ENCODE data around the gene SDCCAG8. TPM values are rescaled to one million over a fixed set of nuclear protein-coding genes. Genes with fewer than 3 reads are reported as not detected.

Gene SDCCAG8
- total RNA-seq, 2 experiments from 2014 or later = 18.3 to 21.2 TPM

- no peak overlapping the region for H3K4me3 Mint-ChIP-seq
- no peaks in the 10 kb centered on the region for H3K9me3 Mint-ChIP-seq
- ChIA-PET CTCF (no interaction called here), POLR2A (interaction anchor here (1.5 kb wide), 1 partner anchor 11 kb away, joined by 3 read pairs; no protein-coding TSS in a partner anchor)
- peaks cover 25% of the 10 kb centered on the region for H3K36me3 Mint-ChIP-seq (ENCODE audit: low read depth)
- no peak for ATAC-seq (ENCODE audit: poor library complexity)
- no peak for TF ChIP-seq CTCF (IDR thresholded peaks at IDR 0.05)
- no peaks in the 10 kb centered on the region for H3K4me1 Mint-ChIP-seq (ENCODE audit: low read depth)
- Histone ChIP-seq H3K27me3 (ENCODE audit: control insufficient read depth in 1 of 2, insufficient read depth in 2 of 2, low read length in 2 of 2) (no peaks in the 10 kb centered on the region), H3K9me3 (ENCODE audit: control insufficient read depth in 1 of 2, insufficient read depth in 1 of 2, low read length in 2 of 2) (peaks cover 0 to 12% of the 10 kb centered on the region in 2 experiments), H3K27ac (ENCODE audit: low read depth in 1 of 2, low read length in 2 of 2) (no peak overlapping the region), H3K36me3 (ENCODE audit: insufficient read depth, low read length) (no peaks in the 10 kb centered on the region), H3K4me3 (ENCODE audit: low read length) (no peak overlapping the region), H3K4me1 (ENCODE audit: insufficient read depth, low read length) (peaks cover 6% of the 10 kb centered on the region)
- H3K27me3 Mint-ChIP-seq = no peaks in the 10 kb centered on the region
- intact Hi-C loops (cut with DNase I, micrococcal nuclease) = no loop called here
- H3K27ac Mint-ChIP-seq = no peak overlapping the region
- no peak for DNase-seq
Observed at GRCh38 chr1:243496187-243496646, 240.4 kb downstream of the SDCCAG8 start.

- ChIA-PET POLR2A (no interaction called here), CTCF (no interaction called here)
- no peak for TF ChIP-seq CTCF (IDR thresholded peaks at IDR 0.05)
- no peaks in the 10 kb centered on the region for H3K36me3 ChIP-seq (ENCODE audit: insufficient read depth, low read length)
- ATAC-seq (ENCODE audit: poor library complexity) (no peak), DNase-seq (no peak)
- Mint-ChIP-seq H3K9me3 (no peaks in the 10 kb centered on the region), H3K36me3 (ENCODE audit: low read depth) (peaks cover 31% of the 10 kb centered on the region), H3K4me3 (no peak overlapping the region), H3K27ac (no peak overlapping the region), H3K4me1 (ENCODE audit: low read depth) (no peaks in the 10 kb centered on the region), H3K27me3 (no peaks in the 10 kb centered on the region)
- H3K9me3 ChIP-seq (ENCODE audit: control insufficient read depth in 1 of 2, insufficient read depth in 1 of 2, low read length in 2 of 2) = peaks cover 0 to 12% of the 10 kb centered on the region in 2 experiments
- no peaks in the 10 kb centered on the region for H3K27me3 ChIP-seq (ENCODE audit: control insufficient read depth in 1 of 2, insufficient read depth in 2 of 2, low read length in 2 of 2)
- no peak overlapping the region for H3K27ac ChIP-seq (ENCODE audit: low read depth in 1 of 2, low read length in 2 of 2)
- H3K4me1 ChIP-seq (ENCODE audit: insufficient read depth, low read length) = peaks cover 6% of the 10 kb centered on the region
- no peak overlapping the region for H3K4me3 ChIP-seq (ENCODE audit: low read length)
- intact Hi-C loops (cut with DNase I, micrococcal nuclease) = no loop called here
Observed at GRCh38 chr1:243496806-243497205, 241.0 kb downstream of the SDCCAG8 start.

- TF ChIP-seq CTCF (IDR thresholded peaks at IDR 0.05) = no peak
- Histone ChIP-seq H3K27ac (ENCODE audit: low read depth in 1 of 2, low read length in 2 of 2) (no peak overlapping the region), H3K36me3 (ENCODE audit: insufficient read depth, low read length) (no peaks in the 10 kb centered on the region), H3K27me3 (ENCODE audit: control insufficient read depth in 1 of 2, insufficient read depth in 2 of 2, low read length in 2 of 2) (no peaks in the 10 kb centered on the region), H3K9me3 (ENCODE audit: control insufficient read depth in 1 of 2, insufficient read depth in 1 of 2, low read length in 2 of 2) (peaks cover 0 to 12% of the 10 kb centered on the region in 2 experiments), H3K4me1 (ENCODE audit: insufficient read depth, low read length) (peaks cover 6% of the 10 kb centered on the region), H3K4me3 (ENCODE audit: low read length) (no peak overlapping the region)
- intact Hi-C loops (cut with DNase I, micrococcal nuclease) = no loop called here
- POLR2A ChIA-PET = no interaction called here
- Mint-ChIP-seq H3K9me3 (no peaks in the 10 kb centered on the region), H3K27ac (no peak overlapping the region), H3K4me1 (ENCODE audit: low read depth) (no peaks in the 10 kb centered on the region), H3K36me3 (ENCODE audit: low read depth) (peaks cover 43% of the 10 kb centered on the region), H3K27me3 (no peaks in the 10 kb centered on the region), H3K4me3 (no peak overlapping the region)
- no peak for DNase-seq
- CTCF ChIA-PET = no interaction called here
- no peak for ATAC-seq (ENCODE audit: poor library complexity)
Observed at GRCh38 chr1:243497939-243498681, 242.3 kb downstream of the SDCCAG8 start.

Data from CD4-positive, alpha-beta T cell (primary cell).